HCEC 1CT (cell line): Measurements from ENCODE around the gene GGACT.

ENCODE experiments used
- DNase-seq: peaks from one replicate; pipeline ENCODE4 v3.0.0-alpha.2; 2017

GGACT gene

GRCh38 chr13:100546713-100547405 is 41.7 kb downstream of the GGACT start:
- DNase-seq = no peak

- DNase-seq = no peak
Measured at GRCh38 chr13:100545684-100546061, 42.9 kb downstream of the GGACT start.

- no peak for DNase-seq
Measured at GRCh38 chr13:100544866-100545683, 43.5 kb downstream of the GGACT start.

GRCh38 chr13:100543872-100544602 is 44.6 kb downstream of the GGACT start:
- no peak for DNase-seq

GRCh38 chr13:100542826-100543156 is 45.8 kb downstream of the GGACT start:
- peak; percentile 31 for DNase-seq

GRCh38 chr13:100541897-100542825 is 46.4 kb downstream of the GGACT start:
- no peak for DNase-seq

- DNase-seq = no peak
Measured at GRCh38 chr13:100540621-100541020, 48.0 kb downstream of the GGACT start.

GRCh38 chr13:100537951-100538462 is 50.6 kb downstream of the GGACT start:
- DNase-seq = no peak

- DNase-seq = no peak
Measured at GRCh38 chr13:100537486-100537885, 51.1 kb downstream of the GGACT start.

GRCh38 chr13:100536643-100537180 is 51.9 kb downstream of the GGACT start:
- no peak for DNase-seq

GRCh38 chr13:100535426-100536135 is 53.0 kb downstream of the GGACT start:
- no peak for DNase-seq

GRCh38 chr13:100534911-100535310 is 53.7 kb downstream of the GGACT start:
- DNase-seq = no peak

GRCh38 chr13:100534147-100534843 is 54.3 kb downstream of the GGACT start:
- DNase-seq = no peak

GRCh38 chr13:100533588-100534041 is 55.0 kb downstream of the GGACT start:
- no peak for DNase-seq

GRCh38 chr13:100532836-100533435 is 55.7 kb downstream of the GGACT start:
- no peak for DNase-seq

- no peak for DNase-seq
Measured at GRCh38 chr13:100532090-100532766, 56.4 kb downstream of the GGACT start.

- no peak for DNase-seq
Measured at GRCh38 chr13:100530671-100531213, 57.8 kb downstream of the GGACT start.

GRCh38 chr13:100529666-100530377 is 58.8 kb downstream of the GGACT start:
- DNase-seq = no peak

GRCh38 chr13:100528820-100529219 is 59.8 kb downstream of the GGACT start:
- DNase-seq = no peak
